PC-9 (cell line): Measurements from ENCODE around the gene CA12. TPM values are rescaled to one million over a fixed set of nuclear protein-coding genes. Genes with fewer than 3 reads are reported as not detected.

Experiments
- BruUV-seq: library from RNA; stranded (reverse); fragments of 400-500 nt; replicated peaks from 2 replicates; lab custom pipeline; 2021; lab: Mats Ljungman, UMichigan
- CTCF ChIA-PET: fragments of 300-600 bp; sonication (Branson Sonifier 250); formaldehyde crosslinking; loops from one replicate; lab custom pipeline; 2022; ENCODE audit warnings: antibody characterized with exemption; lab: Charles Lee
- POLR2A ChIA-PET: fragments of 300-600 bp; sonication (Branson Sonifier 250); formaldehyde crosslinking; loops from one replicate; lab custom pipeline; 2022; ENCODE audit warnings: antibody characterized with exemption; ENCODE audit not compliant: unreplicated experiment; lab: Charles Lee
- DNase-seq, 2 experiments: peaks; one replicate each; pipeline versions ENCODE4 v3.0.0 to v3.0.0-alpha.2; 2015 to 2022; ENCODE audit warnings: mixed read lengths in 1 of 2
- H2AFZ ChIP-seq: fragments of 200-600 bp; sonication (generic); 2 replicates; pipeline ENCODE4 v1.8.1; 2017; ENCODE audit warnings: antibody characterized with exemption
- H3F3A ChIP-seq: fragments of 200-600 bp; sonication (generic); 2 replicates; pipeline ENCODE4 v1.8.1; 2017; ENCODE audit warnings: antibody characterized with exemption, mild to moderate bottlenecking, low read depth; ENCODE audit not compliant: insufficient read depth
- H3K27ac ChIP-seq: fragments of 200-600 bp; sonication (generic); 2 replicates; pipeline ENCODE4 v1.6.1; 2016; ENCODE audit warnings: mixed run types
- H3K27me3 ChIP-seq: fragments of 200-600 bp; sonication (generic); 2 replicates; pipeline ENCODE4 v1.6.1; 2016; ENCODE audit warnings: low read depth, mixed run types; ENCODE audit not compliant: insufficient read depth
- H3K36me3 ChIP-seq: fragments of 200-600 bp; sonication (generic); 2 replicates; pipeline ENCODE4 v1.6.1; 2016; ENCODE audit warnings: low read depth, mixed run types
- H3K4me1 ChIP-seq: fragments of 200-600 bp; sonication (generic); replicated peaks from 2 replicates; pipeline ENCODE4 v1.6.1; 2016; ENCODE audit warnings: mixed run types; ENCODE audit not compliant: insufficient read depth
- H3K4me2 ChIP-seq: fragments of 200-600 bp; sonication (generic); 2 replicates; pipeline ENCODE4 v1.6.1; 2017; ENCODE audit warnings: mixed run types
- H3K4me3 ChIP-seq: fragments of 200-600 bp; sonication (generic); 2 replicates; pipeline ENCODE4 v1.6.1; 2016; ENCODE audit warnings: mixed run types
- H3K79me2 ChIP-seq: fragments of 200-600 bp; sonication (generic); 2 replicates; pipeline ENCODE4 v1.6.1; 2017; ENCODE audit warnings: low read depth, mixed run types
- H3K9me2 ChIP-seq: fragments of 200-600 bp; sonication (generic); 2 replicates; pipeline ENCODE4 v1.8.1; 2017; ENCODE audit warnings: mild to moderate bottlenecking; ENCODE audit not compliant: insufficient read depth
- H3K9me3 ChIP-seq: fragments of 200-600 bp; sonication (generic); 2 replicates; pipeline ENCODE4 v1.8.1; 2016; ENCODE audit warnings: low read depth; ENCODE audit not compliant: insufficient read depth
- H4K20me1 ChIP-seq: fragments of 200-600 bp; sonication (generic); 2 replicates; pipeline ENCODE4 v1.8.1; 2017; ENCODE audit not compliant: insufficient read depth
- EZH2 ChIP-seq: fragments of 200-600 bp; sonication (generic); IDR thresholded peaks from 2 replicates; pipeline ENCODE4 v1.8.0; 2017; ENCODE audit warnings: antibody characterized with exemption, low read depth
- intact Hi-C: fragments of 100-400 bp; cut with micrococcal nuclease; formaldehyde crosslinking; loops from one replicate; pipeline ENCODE4 v1.10.0; 2022; ENCODE audit not compliant: unreplicated experiment
- total RNA-seq: library from RNA; stranded (reverse); gene quantifications from 2 replicates; pipeline ENCODE4 v1.2.3, GENCODE V29; 2021
- TF ChIP-seq, protein P1 (sequence below): fragments of 200-600 bp; sonication (generic); conservative IDR thresholded peaks from 2 replicates; pipeline ENCODE4 v1.6.1; 2017; ENCODE audit warnings: mixed run types, antibody characterized with exemption, mild to moderate bottlenecking, moderate library complexity

Gene CA12
- total RNA-seq, 1 experiment from 2014 or later: 4.6 TPM

DNA sequence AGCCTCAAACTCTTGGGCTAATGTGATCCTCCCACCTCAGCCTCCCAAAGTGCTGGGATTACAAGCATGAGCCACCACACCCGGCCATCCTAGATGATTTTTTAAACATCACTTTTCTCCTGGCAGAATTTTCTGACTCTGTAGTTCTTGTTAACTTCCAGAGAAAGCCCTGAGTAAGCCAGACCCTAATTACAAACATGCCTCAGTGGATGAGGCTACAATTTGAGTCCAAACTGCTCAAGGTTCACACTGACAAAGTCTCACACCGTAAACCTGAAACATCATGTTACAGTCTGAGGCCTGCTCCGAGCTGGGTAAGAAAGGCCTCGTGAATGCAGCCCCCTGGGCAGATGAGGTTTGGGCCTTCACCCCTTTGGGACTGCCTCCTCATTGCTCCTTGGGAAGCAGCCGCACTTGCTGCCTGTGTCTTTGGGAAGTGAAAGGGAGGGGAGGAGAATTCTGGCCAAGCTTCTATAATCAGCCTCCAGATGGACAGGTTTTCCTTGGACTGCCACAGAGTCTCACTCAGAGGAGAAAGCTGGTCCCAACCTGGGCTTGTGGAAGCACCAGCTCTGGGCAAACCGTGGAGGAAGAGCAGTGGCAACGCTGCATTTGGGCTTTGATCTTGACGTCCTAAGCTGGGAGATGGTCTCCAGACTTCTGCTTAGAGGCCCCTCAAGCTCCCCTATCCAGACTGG is 46.0 kb downstream of the CA12 start:
- Histone ChIP-seq H3K36me3 (no peaks in the 10 kb centered on the region), H3K4me2 (no peak overlapping the region), H3K4me1 (no peaks in the 10 kb centered on the region), H3K9me3 (no peaks in the 10 kb centered on the region), H4K20me1 (no peaks in the 10 kb centered on the region), H3K9me2 (no peaks in the 10 kb centered on the region), H3K4me3 (no peak overlapping the region), H3F3A (no peaks in the 10 kb centered on the region), H2AFZ (no peak overlapping the region), H3K27ac (no peak overlapping the region), H3K79me2 (no peaks in the 10 kb centered on the region), H3K27me3 (no peaks in the 10 kb centered on the region)
- CTCF ChIA-PET: no interaction called here
- intact Hi-C loops: no loop called here
- DNase-seq: no peak
- POLR2A ChIA-PET: no interaction called here
- no TSS peak for BruUV-seq
- no peak for TF ChIP-seq EZH2
- TF ChIP-seq, protein P1, sequence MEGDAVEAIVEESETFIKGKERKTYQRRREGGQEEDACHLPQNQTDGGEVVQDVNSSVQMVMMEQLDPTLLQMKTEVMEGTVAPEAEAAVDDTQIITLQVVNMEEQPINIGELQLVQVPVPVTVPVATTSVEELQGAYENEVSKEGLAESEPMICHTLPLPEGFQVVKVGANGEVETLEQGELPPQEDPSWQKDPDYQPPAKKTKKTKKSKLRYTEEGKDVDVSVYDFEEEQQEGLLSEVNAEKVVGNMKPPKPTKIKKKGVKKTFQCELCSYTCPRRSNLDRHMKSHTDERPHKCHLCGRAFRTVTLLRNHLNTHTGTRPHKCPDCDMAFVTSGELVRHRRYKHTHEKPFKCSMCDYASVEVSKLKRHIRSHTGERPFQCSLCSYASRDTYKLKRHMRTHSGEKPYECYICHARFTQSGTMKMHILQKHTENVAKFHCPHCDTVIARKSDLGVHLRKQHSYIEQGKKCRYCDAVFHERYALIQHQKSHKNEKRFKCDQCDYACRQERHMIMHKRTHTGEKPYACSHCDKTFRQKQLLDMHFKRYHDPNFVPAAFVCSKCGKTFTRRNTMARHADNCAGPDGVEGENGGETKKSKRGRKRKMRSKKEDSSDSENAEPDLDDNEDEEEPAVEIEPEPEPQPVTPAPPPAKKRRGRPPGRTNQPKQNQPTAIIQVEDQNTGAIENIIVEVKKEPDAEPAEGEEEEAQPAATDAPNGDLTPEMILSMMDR: no peak

DNA sequence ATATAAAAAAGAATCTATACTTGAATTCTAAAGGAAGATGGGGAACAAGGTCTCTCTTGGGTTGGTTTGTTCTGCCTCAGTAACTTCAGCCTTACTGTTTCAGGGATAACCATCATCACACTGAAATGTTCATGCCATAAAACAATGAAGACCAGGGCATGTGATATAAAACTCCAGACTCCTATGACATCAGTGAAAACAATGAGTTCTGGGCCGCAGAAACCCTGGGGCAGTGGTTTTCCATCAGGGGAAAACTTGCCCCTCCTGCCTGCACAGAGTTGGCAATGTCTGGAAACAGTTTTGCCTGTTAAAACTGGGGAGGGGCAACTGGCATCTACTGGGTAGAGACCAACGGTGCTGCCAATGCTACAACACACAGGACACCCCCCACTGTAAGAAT is 46.8 kb downstream of the CA12 start:
- Histone ChIP-seq H3K9me3 (no peaks in the 10 kb centered on the region), H3K36me3 (no peaks in the 10 kb centered on the region), H3K27ac (no peak overlapping the region), H3K9me2 (no peaks in the 10 kb centered on the region), H3F3A (no peaks in the 10 kb centered on the region), H3K79me2 (no peaks in the 10 kb centered on the region), H3K4me2 (no peak overlapping the region), H3K4me3 (no peak overlapping the region), H4K20me1 (no peaks in the 10 kb centered on the region), H3K27me3 (no peaks in the 10 kb centered on the region), H3K4me1 (no peaks in the 10 kb centered on the region), H2AFZ (no peak overlapping the region)
- ChIA-PET CTCF (no interaction called here), POLR2A (no interaction called here)
- intact Hi-C loops: no loop called here
- BruUV-seq: no TSS peak
- DNase-seq: no peak
- no peak for TF ChIP-seq EZH2
- TF ChIP-seq, protein P1: no peak

DNA sequence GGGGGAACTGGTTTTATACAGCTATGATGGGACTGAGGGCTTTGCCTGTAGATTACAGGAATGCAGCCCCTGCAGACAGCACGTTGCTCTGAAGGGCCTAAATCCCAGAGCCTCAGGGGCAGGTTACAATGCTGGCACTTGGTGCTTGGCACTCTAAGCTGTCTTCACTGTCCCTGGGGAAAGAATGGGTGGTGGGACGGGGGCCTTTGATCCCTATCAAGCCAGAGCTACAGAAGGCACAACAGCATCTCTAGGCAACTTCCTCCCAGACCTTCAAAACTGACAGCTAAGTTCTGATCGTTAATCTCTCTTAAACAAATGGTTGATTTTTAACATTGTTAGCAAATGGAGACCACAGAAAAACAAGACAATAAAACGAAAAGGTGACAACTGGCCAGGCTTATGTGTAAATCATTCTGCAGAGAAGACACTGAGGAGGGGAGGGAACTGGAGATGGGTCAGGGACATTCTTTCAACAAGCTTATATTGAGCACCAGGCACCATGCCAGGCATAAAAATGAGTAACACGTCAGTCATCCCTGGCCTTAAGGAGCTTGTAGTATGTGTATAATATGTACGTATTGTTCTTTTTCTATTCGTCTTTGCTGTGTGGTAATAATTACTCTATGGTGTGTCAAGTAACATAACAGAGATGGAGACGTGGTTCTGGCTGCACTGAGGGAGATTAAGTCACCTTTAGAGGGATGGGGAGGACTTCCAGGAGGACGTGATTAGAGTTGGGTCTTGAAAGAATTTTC is 49.1 kb downstream of the CA12 start:
- Histone ChIP-seq H3K27me3 (no peaks in the 10 kb centered on the region), H2AFZ (no peak overlapping the region), H3K4me2 (no peak overlapping the region), H3K4me3 (no peak overlapping the region), H3K27ac (no peak overlapping the region), H3K9me2 (no peaks in the 10 kb centered on the region), H3K79me2 (no peaks in the 10 kb centered on the region), H4K20me1 (no peaks in the 10 kb centered on the region), H3K36me3 (no peaks in the 10 kb centered on the region), H3K9me3 (no peaks in the 10 kb centered on the region), H3F3A (no peaks in the 10 kb centered on the region), H3K4me1 (no peaks in the 10 kb centered on the region)
- no peak for TF ChIP-seq EZH2
- TF ChIP-seq, protein P1: no peak
- peak; percentile 59 to 78 for DNase-seq
- no TSS peak for BruUV-seq
- ChIA-PET POLR2A (interaction anchor here (0.6 kb wide), 1 partner anchor 62 kb away, joined by 5 read pairs; no protein-coding TSS in a partner anchor), CTCF (no interaction called here)
- intact Hi-C loops: no loop called here
